Activated CD8-positive, alpha-beta memory T cell treated with anti-CD3 and anti-CD28 coated beads, Interleukin-2, amount 50 U/mL, for 1 hour (primary cell): ENCODE measurements around the gene ZNF565.
A peak's percentile ranks its signal among the peaks of the same experiment; 100 is the strongest.
"Not testable (repeated sequence)": the region's sequence is repeated elsewhere in the genome, so short reads cannot be mapped to it uniquely, and the experiment has no call there.

Experiments used
- DNase-seq: peaks from one replicate; pipeline ENCODE4 v3.0.0-alpha.2; 2020; ENCODE audit errors: extremely low read depth

ZNF565 gene

GRCh38 chr19:36214386-36215275 is at the start of gene ZNF565, which contains the start of gene ZNF146:
Gene ZNF565 (minus strand): TSS chr19:36214665. CDS start chr19:36201985, 12,680 bp downstream.
Gene ZNF146 (plus strand): TSS chr19:36215106. CDS start chr19:36236441, 21,335 bp downstream.
- DNase-seq = peak; percentile 93

GRCh38 chr19:36259211-36259610 is 44.7 kb upstream of the ZNF565 start:
- no peak for DNase-seq

- no peak for DNase-seq
Observed at GRCh38 chr19:36258028-36258875, 43.8 kb upstream of the ZNF565 start.

GRCh38 chr19:36257520-36257876 is 43.0 kb upstream of the ZNF565 start:
- no peak for DNase-seq

GRCh38 chr19:36256853-36257519 is 42.5 kb upstream of the ZNF565 start:
- DNase-seq = no peak

GRCh38 chr19:36256064-36256463 is 41.6 kb upstream of the ZNF565 start:
- DNase-seq = no peak

- no peak for DNase-seq
Observed at GRCh38 chr19:36255316-36255715, 40.9 kb upstream of the ZNF565 start.

- no peak for DNase-seq
Observed at GRCh38 chr19:36254848-36255247, 40.4 kb upstream of the ZNF565 start.

- DNase-seq = no peak
Observed at GRCh38 chr19:36252047-36252446, 37.6 kb upstream of the ZNF565 start.

GRCh38 chr19:36246006-36246481 is 31.6 kb upstream of the ZNF565 start:
- no peak for DNase-seq

GRCh38 chr19:36245210-36246005 is 30.9 kb upstream of the ZNF565 start:
- no peak for DNase-seq

- DNase-seq = no peak
Observed at GRCh38 chr19:36244066-36244465, 29.6 kb upstream of the ZNF565 start.

- DNase-seq = no peak
Observed at GRCh38 chr19:36236946-36237310, 22.5 kb upstream of the ZNF565 start.

- no peak for DNase-seq
Observed at GRCh38 chr19:36236304-36236945, 22.0 kb upstream of the ZNF565 start.

- DNase-seq = not testable (repeated sequence)
Observed at GRCh38 chr19:36233626-36234025, 19.2 kb upstream of the ZNF565 start.

- no peak for DNase-seq
Observed at GRCh38 chr19:36225219-36225892, 10.9 kb upstream of the ZNF565 start.

GRCh38 chr19:36222503-36222902 is 8.0 kb upstream of the ZNF565 start:
- DNase-seq = no peak

- no peak for DNase-seq
Observed at GRCh38 chr19:36221474-36221873, 7.0 kb upstream of the ZNF565 start.

- no peak for DNase-seq
Observed at GRCh38 chr19:36215276-36216123, 1.0 kb upstream of the ZNF565 start.
